Fibroblast of lung (primary cell): ENCODE data around the gene DNAAF6. TPM values are rescaled to one million over a fixed set of nuclear protein-coding genes. Genes with fewer than 3 reads are reported as not detected.
"Not testable (repeated sequence)": the region's sequence is repeated elsewhere in the genome, so short reads cannot be mapped to it uniquely, and the experiment has no call there.

Experiments
- DNase-seq, 2 donors: peaks; one replicate each; pipeline versions ENCODE4 v3.0.0 to v3.0.0-alpha.2; 2010; ENCODE audit warnings: low read depth in 2 of 2
- H2AFZ ChIP-seq: 2 replicates; pipeline ENCODE4 v1.5.1; 2012; ENCODE audit warnings: low read length, control low read depth, inconsistent platforms
- H3K27ac ChIP-seq: 2 replicates; pipeline ENCODE4 v1.5.1; 2011; ENCODE audit warnings: low read length, control low read depth; ENCODE audit not compliant: insufficient read depth
- H3K27me3 ChIP-seq: 2 replicates; pipeline ENCODE4 v1.5.1; 2011; ENCODE audit warnings: mild to moderate bottlenecking, low read length; ENCODE audit not compliant: control insufficient read depth, insufficient read depth
- H3K36me3 ChIP-seq: 2 replicates; pipeline ENCODE4 v1.5.1; 2011; ENCODE audit warnings: low read length; ENCODE audit not compliant: control insufficient read depth, insufficient read depth
- H3K4me1 ChIP-seq: 2 replicates; pipeline ENCODE4 v1.5.1; 2011; ENCODE audit warnings: low read length; ENCODE audit not compliant: control insufficient read depth, insufficient read depth; ENCODE audit errors: extremely low read depth
- H3K4me2 ChIP-seq: 2 replicates; pipeline ENCODE4 v1.5.1; 2011; ENCODE audit warnings: low read length, control low read depth; ENCODE audit not compliant: insufficient read depth; ENCODE audit errors: extremely low read depth
- H3K4me3 ChIP-seq, 4 experiments: fragments of 200-600 bp in 1 of 4; sonication (generic) in 1 of 4; replicated peaks in 1 of 4; 2 replicates each; pipeline ENCODE4 v1.5.1; 2011 to 2016; ENCODE audit warnings: low read length in 4 of 4, low read depth in 3 of 4, mild to moderate bottlenecking in 3 of 4, control low read depth in 2 of 4, inconsistent platforms in 1 of 4, mixed read lengths in 1 of 4; ENCODE audit not compliant: insufficient read depth in 1 of 4; ENCODE audit errors: control extremely low read depth in 1 of 4
- H3K79me2 ChIP-seq: 2 replicates; pipeline ENCODE4 v1.5.1; 2012; ENCODE audit warnings: mild to moderate bottlenecking, low read length, inconsistent platforms; ENCODE audit not compliant: control insufficient read depth, insufficient read depth
- H3K9ac ChIP-seq: 2 replicates; pipeline ENCODE4 v1.5.1; 2011; ENCODE audit warnings: mild to moderate bottlenecking, low read length, control low read depth; ENCODE audit not compliant: insufficient read depth
- H3K9me3 ChIP-seq: 2 replicates; pipeline ENCODE4 v1.5.1; 2012; ENCODE audit warnings: low read depth, low read length; ENCODE audit not compliant: control insufficient read depth, insufficient read depth
- H4K20me1 ChIP-seq: 2 replicates; pipeline ENCODE4 v1.5.1; 2011; ENCODE audit warnings: low read length; ENCODE audit not compliant: control insufficient read depth, insufficient read depth; ENCODE audit errors: extremely low read depth
- EZH2 ChIP-seq: IDR thresholded peaks from 2 replicates; pipeline ENCODE4 v1.5.1; 2012; ENCODE audit warnings: low read length, control low read depth, mild to moderate bottlenecking; ENCODE audit errors: missing control alignments
- polyA plus RNA-seq, 2 donors: library from polyadenylated mRNA; depleted of rRNA in 1 of 2; stranded (reverse) in 1 of 2; unstranded in 1 of 2; fragments of >200 nt; gene quantifications; 2 replicates each; pipeline ENCODE4 v1.2.1, GENCODE V29; 2011 to 2012; ENCODE audit warnings: missing spikeins in 1 of 2
- total RNA-seq: library from RNA; depleted of rRNA; stranded (reverse); fragments of >200 nt; gene quantifications from 2 replicates; pipeline ENCODE4 v1.2.1, GENCODE V29; 2014
- TF ChIP-seq, protein P1 (sequence below), 2 donors: IDR thresholded peaks in 1 of 2; conservative IDR thresholded peaks in 1 of 2; 1 replicate in 1 of 2; 2 replicates in 1 of 2; pipeline ENCODE4 v1.5.1; 2011 to 2012; ENCODE audit warnings: low read length in 2 of 2, control low read depth in 1 of 2, inconsistent platforms in 1 of 2, low read depth in 1 of 2, mild to moderate bottlenecking in 1 of 2

DNAAF6 gene
- total and polyA plus RNA-seq, 2 donors (not counting 1 experiment from before 2014, with no cell fraction given) = not detected

DNA sequence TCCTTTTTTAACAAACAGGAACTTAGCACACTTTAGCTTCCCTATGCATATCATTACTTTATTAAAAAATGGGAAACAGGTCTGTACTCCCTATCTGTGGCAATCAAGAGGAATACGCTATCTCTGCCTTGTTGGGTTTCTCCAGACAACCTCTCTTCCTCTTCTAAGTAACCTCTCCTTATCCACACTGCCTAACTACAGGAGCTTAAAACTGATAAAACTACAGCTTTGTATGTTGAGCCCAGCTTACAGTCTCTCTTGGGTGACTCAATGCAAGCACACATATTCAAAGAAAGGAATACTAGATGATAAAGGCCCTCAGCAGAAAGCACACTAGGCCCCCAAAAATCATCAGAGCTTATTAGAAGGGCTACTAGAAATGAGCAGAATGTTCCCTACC, 9.1 kb upstream of the DNAAF6 start:
- no peak overlapping the region for H3K9ac ChIP-seq
- no peaks in the 10 kb centered on the region for H3K36me3 ChIP-seq
- H3K4me3 ChIP-seq = no peak overlapping the region
- no peaks in the 10 kb centered on the region for H3K79me2 ChIP-seq
- H3K27ac ChIP-seq = no peak overlapping the region
- H3K27me3 ChIP-seq = no peaks in the 10 kb centered on the region
- no peak overlapping the region for H3K4me2 ChIP-seq
- H3K4me1 ChIP-seq = no peaks in the 10 kb centered on the region
- no peaks in the 10 kb centered on the region for H3K9me3 ChIP-seq
- no peak overlapping the region for H2AFZ ChIP-seq
- H4K20me1 ChIP-seq = no peaks in the 10 kb centered on the region
- no peak for DNase-seq
- TF ChIP-seq, protein P1, sequence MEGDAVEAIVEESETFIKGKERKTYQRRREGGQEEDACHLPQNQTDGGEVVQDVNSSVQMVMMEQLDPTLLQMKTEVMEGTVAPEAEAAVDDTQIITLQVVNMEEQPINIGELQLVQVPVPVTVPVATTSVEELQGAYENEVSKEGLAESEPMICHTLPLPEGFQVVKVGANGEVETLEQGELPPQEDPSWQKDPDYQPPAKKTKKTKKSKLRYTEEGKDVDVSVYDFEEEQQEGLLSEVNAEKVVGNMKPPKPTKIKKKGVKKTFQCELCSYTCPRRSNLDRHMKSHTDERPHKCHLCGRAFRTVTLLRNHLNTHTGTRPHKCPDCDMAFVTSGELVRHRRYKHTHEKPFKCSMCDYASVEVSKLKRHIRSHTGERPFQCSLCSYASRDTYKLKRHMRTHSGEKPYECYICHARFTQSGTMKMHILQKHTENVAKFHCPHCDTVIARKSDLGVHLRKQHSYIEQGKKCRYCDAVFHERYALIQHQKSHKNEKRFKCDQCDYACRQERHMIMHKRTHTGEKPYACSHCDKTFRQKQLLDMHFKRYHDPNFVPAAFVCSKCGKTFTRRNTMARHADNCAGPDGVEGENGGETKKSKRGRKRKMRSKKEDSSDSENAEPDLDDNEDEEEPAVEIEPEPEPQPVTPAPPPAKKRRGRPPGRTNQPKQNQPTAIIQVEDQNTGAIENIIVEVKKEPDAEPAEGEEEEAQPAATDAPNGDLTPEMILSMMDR (conservative IDR thresholded peaks at IDR 0.05 in 1 of 2, IDR thresholded peaks at IDR 0.05 in 1 of 2; ENCODE audit: low read depth in 1 of 2, low read length in 2 of 2) = no peak
- TF ChIP-seq EZH2 = no peak

DNA sequence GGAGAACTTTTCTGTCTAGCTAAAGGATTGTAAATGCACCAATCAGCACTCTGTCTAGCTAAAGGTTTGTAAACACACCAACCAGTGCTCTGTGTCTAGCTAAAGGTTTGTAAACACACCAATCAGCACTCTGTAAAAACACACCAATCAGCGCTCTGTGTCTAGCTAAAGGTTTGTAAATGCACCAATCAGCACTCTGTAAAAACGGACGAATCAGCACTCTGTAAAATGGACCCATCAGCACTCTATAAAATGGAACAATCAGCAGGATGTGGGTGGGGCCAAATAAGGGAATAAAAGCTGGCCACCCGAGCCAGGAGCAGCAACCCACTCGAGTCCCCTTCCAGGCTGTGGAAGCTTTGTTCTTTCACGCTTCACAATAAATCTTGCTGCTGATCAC, 8.3 kb upstream of the DNAAF6 start:
- H4K20me1 ChIP-seq, H2AFZ ChIP-seq, DNase-seq, H3K4me2 ChIP-seq, H3K27ac ChIP-seq, H3K27me3 ChIP-seq, H3K9ac ChIP-seq, H3K79me2 ChIP-seq, H3K9me3 ChIP-seq, H3K4me1 ChIP-seq, H3K36me3 ChIP-seq, H3K4me3 ChIP-seq: not testable (repeated sequence)

DNA sequence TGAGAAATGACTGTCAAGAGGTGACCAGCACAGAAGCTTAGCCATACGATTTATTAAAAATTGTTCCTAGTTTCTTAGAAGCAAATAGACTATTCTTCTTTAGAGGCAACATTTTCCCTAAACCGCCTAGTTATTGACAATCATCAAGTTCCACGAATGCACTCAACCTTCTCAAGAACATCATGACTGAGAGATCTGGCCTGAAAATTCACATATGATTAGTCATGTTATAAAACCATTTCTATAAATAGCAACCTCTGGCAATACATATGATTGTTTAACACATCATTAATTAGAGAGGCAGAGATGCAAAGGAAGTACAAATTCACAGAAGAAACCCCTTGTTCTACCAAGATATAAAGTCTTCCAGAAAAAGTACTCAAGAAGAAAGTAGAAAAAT, 6.9 kb upstream of the DNAAF6 start:
- no peaks in the 10 kb centered on the region for H4K20me1 ChIP-seq
- no peak overlapping the region for H3K9ac ChIP-seq
- H3K79me2 ChIP-seq = no peaks in the 10 kb centered on the region
- no peak overlapping the region for H3K4me3 ChIP-seq
- H3K9me3 ChIP-seq = no peaks in the 10 kb centered on the region
- H3K36me3 ChIP-seq = no peaks in the 10 kb centered on the region
- TF ChIP-seq EZH2 = no peak
- TF ChIP-seq, protein P1 (conservative IDR thresholded peaks at IDR 0.05 in 1 of 2, IDR thresholded peaks at IDR 0.05 in 1 of 2; ENCODE audit: low read depth in 1 of 2, low read length in 2 of 2) = no peak
- H3K27ac ChIP-seq = no peak overlapping the region
- H3K27me3 ChIP-seq = no peaks in the 10 kb centered on the region
- no peaks in the 10 kb centered on the region for H3K4me1 ChIP-seq
- no peak overlapping the region for H3K4me2 ChIP-seq
- no peak for DNase-seq
- no peak overlapping the region for H2AFZ ChIP-seq
